Ishikawa (cell line): ENCODE measurements around the gene LRRC1.

ENCODE experiments used
- CREB1 ChIP-seq: IDR thresholded peaks from 2 replicates; pipeline ENCODE4 v1.6.1; 2012; ENCODE audit warnings: low read depth
- EGR1 ChIP-seq: IDR thresholded peaks from 2 replicates; pipeline ENCODE4 v1.6.1; 2012
- EP300 ChIP-seq: IDR thresholded peaks from 2 replicates; pipeline ENCODE4 v1.6.1; 2012; ENCODE audit warnings: borderline replicate concordance
- FOXM1 ChIP-seq: IDR thresholded peaks from 2 replicates; pipeline ENCODE4 v1.6.1; 2012; ENCODE audit warnings: low read depth, borderline replicate concordance
- MAX ChIP-seq: IDR thresholded peaks from 2 replicates; pipeline ENCODE4 v1.6.1; 2012
- RAD21 ChIP-seq: IDR thresholded peaks from 2 replicates; pipeline ENCODE4 v1.6.1; 2012; ENCODE audit warnings: low read depth
- REST ChIP-seq: IDR thresholded peaks from 2 replicates; pipeline ENCODE4 v1.6.1; 2012; ENCODE audit warnings: low read depth, mild to moderate bottlenecking
- TAF1 ChIP-seq: IDR thresholded peaks from 2 replicates; pipeline ENCODE4 v1.6.1; 2012; ENCODE audit warnings: low read depth, mild to moderate bottlenecking
- TEAD4 ChIP-seq: IDR thresholded peaks from 2 replicates; pipeline ENCODE4 v1.6.1; 2012
- USF1 ChIP-seq: IDR thresholded peaks from 2 replicates; pipeline ENCODE4 v1.6.1; 2012

DNA sequence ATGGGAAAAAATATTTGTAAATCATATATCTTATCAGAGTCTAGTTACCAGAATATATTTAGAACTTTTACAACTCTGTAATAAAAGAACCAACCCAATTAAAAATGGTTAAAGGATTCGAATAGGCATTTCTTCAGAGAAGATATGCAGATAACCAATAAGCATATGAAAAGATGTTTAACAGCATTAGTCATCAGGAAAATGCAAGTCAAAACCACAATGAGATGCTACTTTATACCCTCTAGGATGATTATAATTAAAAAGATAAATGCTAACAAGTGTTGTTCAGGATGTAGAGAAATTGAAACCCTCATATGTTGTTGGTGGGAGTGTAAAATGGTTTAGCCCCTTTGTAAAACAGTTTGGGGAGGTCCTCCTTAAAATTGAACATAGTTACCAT, 94.1 kb downstream of the LRRC1 start:
- TF ChIP-seq FOXM1 (no peak), USF1 (no peak), MAX (no peak), REST (no peak), CREB1 (no peak), RAD21 (no peak), TAF1 (no peak), EP300 (no peak), TEAD4 (no peak), EGR1 (no peak)
